Heart left ventricle (tissue), 13 donors: ENCODE measurements around the gene KIFAP3.

Experiments
- CTCF ChIP-seq, 12 donors: fragments of 200-600 bp; sonication (generic) in 4 of 12; IDR thresholded peaks; one replicate each; pipeline versions ENCODE4 v1.5.0 to v1.8.0; 2018 to 2022; ENCODE audit warnings: antibody characterized with exemption in 12 of 12, mild to moderate bottlenecking in 5 of 12
- POLR2A ChIP-seq, 2 donors: fragments of 450-650 bp; IDR thresholded peaks; one replicate each; pipeline ENCODE4 v1.6.1; 2017; ENCODE audit warnings: antibody characterized with exemption in 2 of 2, mild to moderate bottlenecking in 2 of 2, moderate library complexity in 2 of 2
- donor health status: ischemic (EF 13 %, LVEDD 7.1; RV severe dilation, severe dysfunction).
- donor health status: DM: no; HTN: yes; CAD: no.
- donor health status: DM: no; HTN: no; CAD: no.
- donor health status: ischemic (EF 25% LVEDD 6.9; RV normal size, moderate dysfunction).
- donor health status: ischemic (EF 25% LVEDD 5.7; RV mildly dilated, moderate dysfunction).
- donor health status: ischemic (EF 35%, LVEDD 5.7; RV mildly dilated, moderate dysfunction).
- donor health status: nonischemic (EF 11% LVEDD 7.7; RV severe dilation, severe dysfunction).
- donor health status: DM: yes; HTN: yes; CAD: no.
- donor health status: PGD.
- donor health status: ischemic (EF 29% LVEDD 5.4; RV normal size, mild dysfunction).
- donor health status: nonischemic (EF 23%, LVEDD 6.1; RV moderate dilation, normal function).

- TF ChIP-seq CTCF (IDR thresholded peaks at IDR 0.05) (no peak), POLR2A (IDR thresholded peaks at IDR 0.05) (no peak)
Observed at GRCh38 chr1:170044187-170044586, 30.3 kb downstream of the KIFAP3 start.
